Kidney capillary endothelial cell (primary cell): Measurements from ENCODE around the gene NFYA.
A peak's percentile ranks its signal among the peaks of the same experiment; 100 is the strongest.

Experiments
- DNase-seq: peaks from one replicate; pipeline ENCODE4 v3.0.0-alpha.2; 2018; ENCODE audit warnings: low spot score

NFYA gene

DNA sequence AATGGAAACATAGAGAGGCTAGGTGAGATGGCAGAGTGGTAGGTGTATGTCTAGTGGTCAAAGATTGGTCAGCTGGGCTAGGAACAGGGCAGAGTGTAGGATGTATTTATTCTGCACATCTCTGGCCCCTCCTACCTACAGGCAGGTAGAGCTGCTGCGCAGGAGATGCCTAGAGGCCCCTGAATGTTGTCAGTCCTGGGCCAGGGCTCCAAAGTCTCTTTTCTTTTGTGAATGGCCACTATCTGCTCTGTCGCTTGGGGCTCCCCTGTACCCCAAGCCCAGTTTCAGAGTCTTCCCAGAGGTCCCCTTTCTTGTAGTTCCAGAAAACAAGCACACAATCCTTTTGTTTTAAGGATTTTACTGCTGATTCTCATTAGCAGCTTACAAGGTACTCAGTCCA lies 25.5 kb upstream of the NFYA start:
- DNase-seq, result no peak

GRCh38 chr6:41047745-41048732 lies 24.7 kb upstream of the NFYA start:
- DNase-seq, result no peak

DNA sequence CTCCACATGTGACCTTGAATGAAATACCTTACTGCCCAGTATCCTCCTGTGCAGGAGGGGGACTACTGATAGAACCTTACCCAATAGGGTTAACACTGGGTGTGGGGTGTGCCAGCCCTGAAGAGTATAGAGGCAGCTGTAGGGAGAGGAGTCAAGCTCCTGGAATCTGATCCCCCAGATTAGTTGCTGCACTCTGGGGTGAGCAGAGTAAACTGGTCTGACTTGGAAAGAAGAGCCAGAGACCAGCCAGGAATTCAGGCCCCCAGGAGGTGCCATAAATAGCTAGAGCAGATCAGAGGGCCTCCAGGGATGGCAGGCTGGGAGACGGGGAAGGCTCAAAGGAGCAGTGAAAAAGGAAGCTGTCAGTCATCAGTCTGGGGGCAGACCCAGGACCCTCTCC lies 23.3 kb upstream of the NFYA start:
- no peak for DNase-seq

- DNase-seq, result no peak
These were observed 22.8 kb upstream of the NFYA start for GRCh38 chr6:41049955-41050354.

DNA sequence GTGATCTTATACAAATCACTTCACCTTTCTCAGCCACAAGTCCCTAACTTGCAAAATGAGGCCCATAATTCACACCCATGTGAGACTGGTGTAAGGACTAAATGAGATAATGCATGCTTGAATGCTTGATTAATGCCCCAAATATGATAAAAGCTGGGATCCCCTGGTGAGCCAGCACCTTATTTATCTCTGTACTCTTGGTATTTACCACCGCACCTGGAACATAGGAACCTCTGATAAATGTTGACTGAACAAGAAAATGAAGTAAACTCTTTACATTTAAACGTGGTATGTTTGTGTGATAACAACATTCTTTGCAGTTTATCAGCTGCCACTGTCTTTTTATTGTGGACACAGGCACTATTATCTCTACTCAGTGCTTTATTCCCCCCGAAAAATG lies 22.2 kb upstream of the NFYA start:
- no peak for DNase-seq

- DNase-seq, result no peak
These were observed 20.9 kb upstream of the NFYA start for GRCh38 chr6:41051873-41052272.

DNA sequence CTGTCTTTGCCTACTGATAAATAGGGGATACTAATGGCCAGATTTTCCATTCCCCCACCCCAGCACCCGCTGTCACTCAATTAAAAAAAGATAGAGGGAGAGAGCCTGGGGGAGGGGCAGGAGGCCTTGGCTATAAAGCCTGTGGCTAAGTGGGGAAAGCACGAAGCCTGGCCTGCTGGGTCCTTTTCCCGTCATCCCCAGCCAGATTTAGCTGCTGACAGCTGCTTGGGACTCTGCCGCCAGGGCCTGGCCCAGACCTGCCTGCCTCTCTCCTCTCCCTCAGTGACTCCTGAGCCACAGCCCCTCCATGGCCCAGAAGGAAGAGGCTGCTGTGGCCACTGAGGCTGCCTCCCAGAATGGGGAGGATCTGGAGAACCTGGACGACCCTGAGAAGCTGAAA lies 19.7 kb upstream of the NFYA start, which contains the start of gene APOBEC2:
TSS of gene APOBEC2 (plus strand) at position 162 of the 400 bp plus-strand sequence. CDS start at position 308, 146 bp downstream.
- DNase-seq, result no peak

- DNase-seq, result no peak
These were observed 18.3 kb upstream of the NFYA start for GRCh38 chr6:41054511-41054910.

- no peak for DNase-seq
These were observed 17.6 kb upstream of the NFYA start for GRCh38 chr6:41055149-41055548.

DNA sequence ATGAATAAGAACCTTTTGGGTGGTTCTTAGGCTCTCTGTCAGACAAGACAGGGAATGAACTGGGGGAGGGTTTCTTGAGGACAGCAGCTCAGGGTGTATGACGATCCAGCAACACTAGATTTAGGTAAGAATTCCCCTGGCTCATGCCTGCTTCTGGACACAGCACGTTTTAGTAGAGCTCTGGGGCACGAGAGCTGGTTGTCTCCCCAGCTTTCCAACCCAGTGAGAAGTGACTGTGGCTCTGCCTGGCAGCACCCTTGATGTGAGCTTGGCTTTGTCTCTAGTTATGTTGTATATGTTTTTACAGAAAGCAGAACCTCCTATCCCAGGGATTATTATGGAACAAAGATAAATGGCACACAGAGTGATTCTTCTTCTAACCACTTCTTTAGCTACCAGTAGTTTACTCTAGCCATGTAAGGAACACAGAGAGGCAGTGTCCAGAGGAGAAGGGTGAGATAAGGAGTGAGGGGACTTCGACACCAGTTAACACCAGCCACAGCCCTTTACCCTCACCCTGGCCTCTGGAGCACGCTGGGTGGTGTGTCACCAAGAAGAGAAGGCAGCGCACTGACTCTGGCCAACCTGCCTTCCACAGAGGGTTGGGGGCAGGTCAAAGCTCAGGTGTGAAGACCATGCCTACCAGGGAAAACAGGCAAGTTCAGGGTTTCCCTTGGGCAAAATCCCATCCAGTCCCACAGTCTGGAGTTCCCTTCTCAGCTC lies 15.8 kb upstream of the NFYA start:
- no peak for DNase-seq

GRCh38 chr6:41058783-41059181 lies 14.0 kb upstream of the NFYA start:
- DNase-seq, result no peak

DNA sequence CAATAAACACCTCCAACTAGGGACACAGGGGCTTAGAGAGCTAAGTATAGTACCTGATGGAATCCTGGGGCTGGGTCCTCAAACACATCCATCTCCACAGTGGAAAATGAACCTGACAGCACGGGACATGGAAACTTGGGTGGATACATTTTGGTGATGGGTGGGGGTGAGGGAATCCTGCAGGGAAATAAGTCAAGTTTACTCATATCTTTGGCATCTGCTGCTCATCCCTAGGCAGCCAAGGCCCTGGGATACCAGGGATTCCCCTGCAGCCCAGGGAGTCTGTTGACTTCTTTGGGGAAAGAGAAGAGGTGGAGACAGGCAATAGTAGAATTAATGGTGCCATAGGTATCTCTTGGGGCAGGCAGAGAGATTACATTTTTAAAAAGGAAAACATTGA lies 13.2 kb upstream of the NFYA start:
- no peak for DNase-seq

GRCh38 chr6:41061196-41061726 lies 11.5 kb upstream of the NFYA start:
- DNase-seq, result no peak

- no peak for DNase-seq
These were observed 10.7 kb upstream of the NFYA start for GRCh38 chr6:41062056-41062455.

- DNase-seq, result no peak
These were observed 8.9 kb upstream of the NFYA start for GRCh38 chr6:41063884-41064285.

DNA sequence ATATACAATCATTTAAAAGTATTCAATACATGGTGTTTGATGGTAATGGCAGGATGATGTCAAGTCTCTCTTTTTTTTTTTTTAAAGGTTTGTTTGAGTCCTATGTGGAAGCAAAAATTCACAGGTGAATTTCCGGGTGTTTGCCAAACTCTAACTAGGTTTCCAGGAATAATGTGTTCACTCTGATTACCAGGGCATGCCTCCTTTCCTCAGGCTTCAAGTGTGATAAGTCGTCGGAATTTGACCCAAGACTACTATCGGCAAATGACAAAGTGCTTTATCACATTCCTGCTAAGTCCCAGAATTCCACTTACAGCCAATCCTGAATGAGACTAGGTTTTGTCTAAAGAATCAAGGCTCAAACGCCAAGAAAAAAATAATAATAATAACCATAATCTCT lies 7.9 kb upstream of the NFYA start:
- no peak for DNase-seq

- DNase-seq, result no peak
These were observed 7.2 kb upstream of the NFYA start for GRCh38 chr6:41065550-41066026.

GRCh38 chr6:41066867-41067304 lies 5.9 kb upstream of the NFYA start:
- DNase-seq, result peak; percentile 67

DNA sequence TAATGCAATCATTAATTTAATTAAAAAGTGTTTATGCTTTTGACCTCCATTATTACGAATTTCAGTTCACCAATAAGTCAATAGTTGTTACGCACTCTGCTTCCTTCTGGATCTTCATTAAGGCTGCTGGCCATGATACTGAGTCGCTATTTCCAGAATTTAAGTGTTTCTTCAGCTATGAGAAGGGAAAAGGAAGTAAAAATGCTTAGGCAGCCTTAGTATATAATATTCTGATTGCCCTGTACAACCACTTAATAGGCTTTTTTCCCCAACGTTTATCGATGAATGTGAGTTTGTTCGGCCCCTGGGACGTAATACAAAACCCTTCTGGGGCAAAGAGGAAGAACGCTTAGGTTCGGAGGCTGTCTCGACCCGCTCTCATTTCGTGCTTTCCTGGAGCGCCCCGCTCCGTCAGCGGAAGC lies 1.3 kb upstream of the NFYA start:
- DNase-seq, result peak; percentile 75

- peak; percentile 100 for DNase-seq
These were observed 595 bp upstream of the NFYA start, which contains the start of gene OARD1 for GRCh38 chr6:41071923-41072835. Gene OARD1, minus strand, starts transcription at chr6:41072356. Its CDS starts 722 bp downstream, at chr6:41071634.

DNA sequence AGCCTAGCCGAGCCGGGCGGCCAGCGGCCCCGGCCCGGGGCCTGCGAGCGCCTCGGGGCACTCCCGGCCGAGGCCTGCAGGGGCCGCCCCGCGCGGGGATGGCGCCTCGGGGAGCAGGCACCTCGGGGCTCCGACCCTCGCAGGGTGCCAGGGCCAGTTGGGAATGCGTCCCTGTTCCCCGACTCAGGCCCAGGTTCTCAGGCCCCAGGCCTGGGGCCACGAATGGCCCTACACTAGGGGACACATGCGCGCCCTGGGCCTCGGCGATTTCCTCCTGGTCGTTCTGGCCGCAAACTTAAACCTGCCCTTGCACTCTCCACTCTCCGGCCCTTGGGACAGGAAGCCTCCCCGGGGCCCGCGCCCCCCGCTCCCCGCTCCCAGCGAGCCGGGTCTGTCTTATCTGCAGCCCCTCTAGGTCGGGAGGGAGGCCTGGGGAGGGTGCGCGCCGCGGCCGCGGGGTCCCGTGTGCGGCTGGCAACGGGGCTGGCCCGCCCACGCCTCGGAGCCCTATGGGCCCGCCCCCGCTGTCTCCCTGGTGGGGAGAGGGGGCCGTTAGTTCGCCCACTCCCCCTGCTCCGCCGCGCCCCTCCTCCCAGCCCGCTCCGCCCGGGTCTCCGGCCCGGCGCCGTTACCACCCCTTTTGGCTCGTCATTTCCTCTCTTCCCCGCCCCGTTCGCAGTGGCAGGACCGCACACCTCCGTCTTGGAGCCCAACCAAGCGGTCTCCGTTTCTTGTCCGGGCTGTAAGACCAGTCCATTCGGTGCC lies 611 bp downstream of the NFYA start:
- peak; percentile 68 for DNase-seq
